ENCODE measurements around the gene STRADB.
"Not testable (repeated sequence)": the region's sequence is repeated elsewhere in the genome, so short reads cannot be mapped to it uniquely, and the experiment has no call there.

Gene STRADB

GRCh38 chr2:201470821-201471731 is 19.5 kb downstream of the STRADB start:
- no peak for DNase-seq

GRCh38 chr2:201471732-201472393 is 20.3 kb downstream of the STRADB start:
- no peak for DNase-seq

GRCh38 chr2:201472411-201472810 is 20.9 kb downstream of the STRADB start:
- no peak for DNase-seq

GRCh38 chr2:201482543-201482942 is 31.0 kb downstream of the STRADB start:
- DNase-seq: no peak

- no peak for DNase-seq
These were observed 31.8 kb downstream of the STRADB start for GRCh38 chr2:201483342-201483741.

- not testable (repeated sequence) for DNase-seq
These were observed 32.2 kb downstream of the STRADB start for GRCh38 chr2:201483758-201484157.

- DNase-seq: no peak
These were observed 33.3 kb downstream of the STRADB start for GRCh38 chr2:201484805-201485204.

GRCh38 chr2:201490291-201490690 is 38.8 kb downstream of the STRADB start:
- no peak for DNase-seq

- DNase-seq: no peak
These were observed 45.2 kb downstream of the STRADB start for GRCh38 chr2:201496785-201497184.

- no peak for DNase-seq
These were observed 49.0 kb downstream of the STRADB start for GRCh38 chr2:201500534-201500933.

GRCh38 chr2:201502713-201503112 is 51.2 kb downstream of the STRADB start:
- no peak for DNase-seq

- no peak for DNase-seq
These were observed 56.2 kb downstream of the STRADB start for GRCh38 chr2:201507725-201508124.

GRCh38 chr2:201513271-201513670 is 61.7 kb downstream of the STRADB start:
- no peak for DNase-seq

GRCh38 chr2:201515573-201516246 is 64.2 kb downstream of the STRADB start:
- DNase-seq: no peak

- DNase-seq: no peak
These were observed 65.6 kb downstream of the STRADB start for GRCh38 chr2:201517094-201517493.

- no peak for DNase-seq
These were observed 68.7 kb downstream of the STRADB start for GRCh38 chr2:201520201-201520600.

GRCh38 chr2:201522965-201523364 is 71.4 kb downstream of the STRADB start:
- no peak for DNase-seq

- no peak for DNase-seq
These were observed 72.0 kb downstream of the STRADB start for GRCh38 chr2:201523506-201523905.

Data from 8988T (cell line).